ENCODE measurements around the gene SEC14L2.

SEC14L2 gene

DNA sequence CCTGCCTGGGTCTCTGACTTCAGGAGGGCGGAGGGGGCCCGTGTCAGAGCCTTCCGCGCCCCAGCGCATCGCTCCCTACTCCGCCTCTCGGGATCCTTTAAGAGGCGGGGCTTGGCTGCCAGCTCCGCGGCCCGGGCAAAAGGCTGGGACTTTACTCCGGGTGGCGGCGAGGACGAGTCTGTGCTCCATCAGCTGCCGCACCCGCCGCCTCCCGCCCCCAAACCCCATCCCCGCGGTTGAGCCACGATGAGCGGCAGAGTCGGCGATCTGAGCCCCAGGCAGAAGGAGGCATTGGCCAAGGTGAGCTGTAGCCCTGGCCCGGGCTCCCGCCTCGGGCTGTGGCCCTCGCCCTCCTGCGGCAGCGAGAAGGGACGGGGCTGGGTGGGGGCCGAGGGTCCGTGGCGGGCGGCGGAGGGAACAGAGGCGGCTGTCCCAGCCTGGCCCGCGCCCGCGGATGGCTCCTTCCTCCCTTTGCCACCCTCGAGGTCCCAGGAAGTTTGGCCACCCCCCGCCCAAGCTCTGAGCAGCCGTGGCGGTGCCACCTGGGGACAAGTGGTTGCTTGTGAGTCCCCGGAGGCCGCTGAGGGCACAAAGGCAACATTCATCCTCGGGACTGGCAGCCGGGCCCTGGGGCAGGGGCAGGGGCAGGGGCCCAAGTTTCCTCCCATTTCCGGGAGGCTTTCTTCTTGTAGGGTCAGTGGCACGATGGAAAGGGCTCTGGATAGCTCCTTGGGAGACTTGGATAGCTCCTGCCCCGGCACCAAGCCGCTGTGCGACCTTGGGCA lies at the start of gene SEC14L2:
Gene SEC14L2, plus strand, starts transcription at position 148 of the 785 bp plus-strand sequence. Its CDS starts 99 bp downstream, at position 247.
- peak; percentile 38 for DNase-seq

- DNase-seq = no peak
Observed at GRCh38 chr22:30347255-30347892, 49.4 kb upstream of the SEC14L2 start.

DNA sequence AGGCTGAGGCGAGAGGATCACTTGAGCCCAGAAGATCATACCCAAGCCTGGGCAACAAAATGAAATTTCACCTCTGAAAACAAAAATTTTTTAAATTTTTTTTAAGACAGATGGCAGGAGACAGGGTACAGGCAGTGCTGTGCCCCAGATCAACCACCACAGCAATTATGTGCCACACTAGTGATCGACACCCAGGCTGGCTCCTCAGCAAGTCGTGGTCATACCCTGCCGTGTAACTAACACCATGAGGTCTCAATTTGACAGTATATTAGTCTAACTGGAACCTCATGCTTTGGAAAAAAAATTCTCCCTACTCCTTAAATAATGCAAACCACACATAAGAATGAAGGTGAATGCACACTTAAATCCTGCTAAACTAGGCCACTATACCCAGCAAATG lies 48.4 kb upstream of the SEC14L2 start:
- no peak for DNase-seq

DNA sequence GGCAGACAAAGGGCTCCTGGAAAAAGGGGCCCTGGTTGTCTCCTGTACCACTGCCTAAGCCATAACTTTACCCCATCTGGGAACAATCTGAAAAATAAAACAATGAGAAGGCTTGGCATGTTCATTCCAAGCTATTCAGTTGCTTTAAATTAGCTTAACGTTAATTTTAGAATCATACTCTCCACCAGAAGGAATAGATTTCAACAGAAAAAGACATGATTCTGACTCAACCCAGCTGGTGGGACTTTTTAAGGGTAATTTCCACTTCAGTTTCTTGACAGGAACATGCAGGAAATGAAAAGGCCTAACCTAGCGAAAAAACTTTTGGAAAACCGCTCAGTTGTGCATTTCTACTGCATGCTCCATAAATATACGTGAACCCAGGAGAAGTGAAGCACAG lies 48.0 kb upstream of the SEC14L2 start:
- no peak for DNase-seq

DNA sequence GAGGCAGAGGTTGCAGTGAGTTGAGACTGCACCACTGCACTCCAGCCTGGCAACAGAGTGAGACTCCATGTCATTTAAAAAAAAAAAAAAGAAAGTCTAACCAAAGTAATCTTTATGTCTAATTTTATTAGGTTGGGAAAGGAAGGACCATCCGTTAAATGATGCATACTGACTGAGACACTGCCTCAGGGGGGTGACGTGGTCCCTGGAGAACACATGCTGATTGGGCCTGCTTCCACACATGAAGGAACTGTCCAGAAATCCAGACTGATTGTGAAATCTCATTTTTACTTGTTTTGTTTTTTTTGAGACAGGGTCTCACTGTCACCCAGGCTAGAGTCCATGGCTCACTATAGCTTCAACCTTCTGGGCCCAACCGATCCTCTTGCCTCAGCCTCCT lies 45.6 kb upstream of the SEC14L2 start:
- DNase-seq = no peak

- DNase-seq = no peak
Observed at GRCh38 chr22:30354644-30355043, 42.2 kb upstream of the SEC14L2 start.

- DNase-seq = peak; percentile 81
Observed at GRCh38 chr22:30356449-30357235, 40.2 kb upstream of the SEC14L2 start, which contains the start of the genes CCDC157 and SF3A1. CCDC157 (plus strand) TSS chr22:30357007; CDS start chr22:30366001, 8,994 bp downstream. SF3A1 (minus strand) TSS chr22:30356894; CDS start chr22:30356792, 102 bp downstream.

GRCh38 chr22:30357236-30357570 lies 39.6 kb upstream of the SEC14L2 start:
- DNase-seq = no peak

GRCh38 chr22:30357650-30358215 lies 39.1 kb upstream of the SEC14L2 start:
- no peak for DNase-seq

- no peak for DNase-seq
Observed at GRCh38 chr22:30358541-30358940, 38.3 kb upstream of the SEC14L2 start.

DNA sequence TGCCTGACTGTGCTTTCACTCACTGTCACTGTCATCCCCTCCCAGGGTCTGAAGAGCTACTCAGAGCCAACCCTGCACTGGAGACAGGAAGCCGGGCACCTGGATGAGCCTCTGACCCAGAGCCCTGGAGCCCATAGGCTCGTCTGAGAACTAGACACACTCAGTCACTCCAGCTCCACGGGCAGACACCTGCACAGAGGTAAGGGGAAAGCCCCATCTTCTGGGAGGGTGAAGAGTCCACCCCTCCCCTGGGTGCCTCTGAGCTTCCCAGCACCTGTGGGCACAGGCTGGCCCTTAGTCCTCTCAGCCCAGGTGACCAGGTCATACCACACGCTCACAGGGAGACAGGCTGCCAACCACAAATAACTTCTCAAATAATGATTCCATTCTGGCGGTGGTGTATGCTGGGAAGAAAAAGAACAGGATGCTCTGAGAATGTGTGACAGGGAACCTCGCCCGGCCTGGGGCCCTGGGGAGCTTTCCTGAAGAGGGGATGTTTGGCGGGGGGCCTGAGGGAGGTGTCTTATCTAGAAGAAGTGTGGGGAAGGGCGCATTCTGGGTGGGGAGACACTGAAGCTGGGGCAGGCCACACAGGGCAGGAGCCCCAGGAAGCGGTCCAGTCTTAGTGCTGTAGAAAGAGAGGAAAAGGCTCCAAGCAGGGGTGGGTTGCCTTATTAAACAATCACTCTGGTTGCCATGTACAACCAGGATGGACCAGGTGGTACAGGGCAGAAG lies 34.7 kb upstream of the SEC14L2 start:
- no peak for DNase-seq

GRCh38 chr22:30362651-30363281 lies 34.1 kb upstream of the SEC14L2 start:
- DNase-seq = peak; percentile 27

DNA sequence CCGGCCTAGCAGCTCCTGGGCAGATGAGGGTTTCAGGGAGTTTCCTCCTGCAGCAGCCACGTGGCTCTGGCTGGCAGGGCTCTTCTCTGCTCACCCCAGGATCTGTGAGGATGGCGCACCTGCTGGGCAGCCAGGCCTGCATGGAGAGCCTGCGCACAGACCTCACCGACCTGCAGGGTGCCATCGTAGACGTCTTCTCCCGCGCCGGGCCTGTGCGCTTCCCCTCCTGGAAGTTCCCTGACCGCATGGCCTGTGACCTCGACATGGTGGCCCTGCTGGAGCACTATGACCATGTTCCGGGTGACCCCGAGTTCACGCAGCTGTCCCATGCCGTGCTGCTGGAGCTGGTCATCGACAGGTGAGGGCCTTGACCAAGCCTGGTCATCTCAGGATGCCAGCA lies 30.9 kb upstream of the SEC14L2 start:
- no peak for DNase-seq

GRCh38 chr22:30368420-30368819 lies 28.4 kb upstream of the SEC14L2 start:
- DNase-seq = no peak

GRCh38 chr22:30370641-30371230 lies 26.1 kb upstream of the SEC14L2 start:
- no peak for DNase-seq

GRCh38 chr22:30371321-30371720 lies 25.5 kb upstream of the SEC14L2 start:
- DNase-seq = no peak

GRCh38 chr22:30371981-30372380 lies 24.8 kb upstream of the SEC14L2 start:
- DNase-seq = no peak

DNA sequence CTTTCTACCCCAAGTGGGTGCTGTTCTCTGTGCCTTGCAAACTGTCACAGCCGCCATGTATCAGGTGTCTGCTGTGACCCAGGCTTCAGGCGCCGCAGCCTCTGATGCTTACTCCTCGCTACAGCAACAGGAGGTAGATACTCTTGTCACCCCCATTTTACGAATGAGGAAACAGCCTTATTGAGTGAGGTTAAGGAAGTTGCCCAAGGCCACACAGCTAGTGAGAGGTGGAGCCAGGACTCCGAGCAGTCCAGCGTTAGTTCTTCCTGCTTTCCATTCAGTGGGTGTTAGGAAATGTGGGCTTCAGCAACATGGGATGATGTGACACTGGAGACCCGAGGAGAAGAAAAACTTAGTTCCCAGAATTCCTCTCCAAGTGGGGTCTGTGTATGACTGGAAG lies 23.9 kb upstream of the SEC14L2 start:
- DNase-seq = no peak

GRCh38 chr22:30373331-30374325 lies 23.2 kb upstream of the SEC14L2 start:
- no peak for DNase-seq

GRCh38 chr22:30375312-30375849 lies 21.4 kb upstream of the SEC14L2 start:
- DNase-seq = no peak
